HEK293 (cell line): ENCODE results near the gene TGIF1.

ENCODE experiments used
- CTCF ChIA-PET: fragments of 350-600 bp; formaldehyde crosslinking; extraction: SDS; loops from one replicate; lab custom pipeline; 2021; ENCODE audit warnings: antibody characterized with exemption; lab: Yijun Ruan, JAX
- POLR2A ChIA-PET: fragments of 300-600 bp; formaldehyde crosslinking; extraction: SDS; loops from one replicate; lab custom pipeline; 2020; ENCODE audit warnings: antibody characterized with exemption, inconsistent platforms; lab: Yijun Ruan, JAX
- H3K27ac ChIP-seq: fragments of 200-500 bp; sonication (Bioruptor generic); 2 replicates; pipeline ENCODE4 v1.5.1; 2014; ENCODE audit warnings: low read depth, low read length, control low read depth, inconsistent platforms; ENCODE audit errors: extremely low read depth
- H3K36me3 ChIP-seq, 2 experiments: fragments of 200-500 bp in 1 of 2; sonication (Bioruptor generic) in 1 of 2; 1 replicate in 1 of 2; 2 replicates in 1 of 2; pipeline ENCODE4 v1.5.1; 2014 to 2017; ENCODE audit warnings: inconsistent platforms in 2 of 2, low read length in 2 of 2; ENCODE audit not compliant: control insufficient read depth in 2 of 2, insufficient read depth in 1 of 2
- H3K4me1 ChIP-seq: fragments of 200-500 bp; sonication (Bioruptor generic); 2 replicates; pipeline ENCODE4 v1.5.1; 2014; ENCODE audit warnings: mild to moderate bottlenecking, low read length, inconsistent platforms; ENCODE audit not compliant: control insufficient read depth, insufficient read depth
- H3K4me3 ChIP-seq: 2 replicates; pipeline ENCODE4 v1.5.1; 2011; ENCODE audit warnings: low read depth, mild to moderate bottlenecking, control low read depth, low read length, moderate library complexity
- H3K9me3 ChIP-seq: fragments of 200-500 bp; sonication (Bioruptor generic); 2 replicates; pipeline ENCODE4 v1.5.1; 2014; ENCODE audit warnings: low read depth, low read length, inconsistent platforms; ENCODE audit not compliant: control insufficient read depth, insufficient read depth
- ATF2 ChIP-seq: fragments of 450-650 bp; formaldehyde crosslinking; IDR thresholded peaks from 2 replicates; pipeline ENCODE4 v1.5.1; 2016; ENCODE audit warnings: missing biosample characterization, missing genetic modification characterization, low read depth
- CTCF ChIP-seq: fragments of 450-650 bp; formaldehyde crosslinking; IDR thresholded peaks from 2 replicates; pipeline ENCODE4 v1.5.1; 2016; ENCODE audit warnings: missing biosample characterization, missing genetic modification characterization
- OSR2 ChIP-seq: fragments of 450-650 bp; formaldehyde crosslinking; IDR thresholded peaks from 2 replicates; pipeline ENCODE4 v1.5.1; 2016; ENCODE audit warnings: missing biosample characterization, missing genetic modification characterization
- PATZ1 ChIP-seq: fragments of 450-650 bp; formaldehyde crosslinking; IDR thresholded peaks from 2 replicates; pipeline ENCODE4 v1.5.1; 2016; ENCODE audit warnings: missing biosample characterization, missing genetic modification characterization
- PBX3 ChIP-seq: sonication (generic); formaldehyde crosslinking; IDR thresholded peaks from 2 replicates; pipeline ENCODE4 v1.8.1; 2022; ENCODE audit warnings: mild to moderate bottlenecking, moderate library complexity, missing genetic modification reagents
- ZBTB1 ChIP-seq: fragments of 450-650 bp; formaldehyde crosslinking; IDR thresholded peaks from 2 replicates; pipeline ENCODE4 v1.5.1; 2016; ENCODE audit warnings: missing biosample characterization, missing genetic modification characterization
- ZBTB7A ChIP-seq: fragments of 450-650 bp; formaldehyde crosslinking; IDR thresholded peaks from 2 replicates; pipeline ENCODE4 v1.5.1; 2016; ENCODE audit warnings: low read depth, missing biosample characterization, missing genetic modification characterization
- ZNF214 ChIP-seq: fragments of 450-650 bp; formaldehyde crosslinking; IDR thresholded peaks from 2 replicates; pipeline ENCODE4 v1.5.1; 2017; ENCODE audit warnings: missing biosample characterization, mild to moderate bottlenecking, missing genetic modification characterization, borderline replicate concordance
- ZNF248 ChIP-seq: fragments of 450-650 bp; formaldehyde crosslinking; IDR thresholded peaks from 2 replicates; pipeline ENCODE4 v1.5.1; 2017; ENCODE audit warnings: missing biosample characterization, missing genetic modification characterization
- ZNF548 ChIP-seq: fragments of 450-650 bp; formaldehyde crosslinking; IDR thresholded peaks from 2 replicates; pipeline ENCODE4 v1.5.1; 2016; ENCODE audit warnings: missing biosample characterization, missing genetic modification characterization
- ZNF654 ChIP-seq: fragments of 450-650 bp; formaldehyde crosslinking; IDR thresholded peaks from 2 replicates; pipeline ENCODE4 v1.5.1; 2016; ENCODE audit warnings: low read depth, missing biosample characterization, missing genetic modification characterization
- ZNF76 ChIP-seq: fragments of 450-650 bp; formaldehyde crosslinking; IDR thresholded peaks from 2 replicates; pipeline ENCODE4; 2016; ENCODE audit warnings: low read depth, missing biosample characterization, missing genetic modification characterization, borderline replicate concordance
- ZNF768 ChIP-seq: fragments of 450-650 bp; formaldehyde crosslinking; IDR thresholded peaks from 2 replicates; pipeline ENCODE4 v1.5.1; 2018; ENCODE audit warnings: missing biosample characterization, mild to moderate bottlenecking, missing genetic modification characterization
- ZNF776 ChIP-seq: fragments of 450-650 bp; formaldehyde crosslinking; IDR thresholded peaks from 2 replicates; pipeline ENCODE4 v1.5.0; 2017; ENCODE audit warnings: missing biosample characterization, missing genetic modification characterization, borderline replicate concordance

The TGIF1 gene

GRCh38 chr18:3499501-3499900 lies 49.5 kb downstream of the TGIF1 start:
- POLR2A ChIA-PET, result interaction anchor here (0.5 kb wide), 1 partner anchor 203 kb away, joined by 6 read pairs; no protein-coding TSS in a partner anchor
- CTCF ChIA-PET, result interaction anchor here (0.6 to 1.4 kb wide), 2 partner anchors 45 to 231 kb away, joined by 5 read pairs; no protein-coding TSS in a partner anchor
- 0 out of 2 replicates have a peak, but pooled peaks cover 3% of the 10 kb centered on the region for H3K4me1 ChIP-seq
- TF ChIP-seq ZNF214 (tag by site-specific recombination) (no peak), ZNF654 (no peak), PATZ1 (tag by site-specific recombination) (no peak), CTCF (tag by site-specific recombination) (no peak), PBX3 (CRISPR knock-in tag) (no peak), ZNF548 (tag by site-specific recombination) (no peak)
- no peaks in the 10 kb centered on the region for H3K36me3 ChIP-seq
- no peak overlapping the region for H3K4me3 ChIP-seq
- H3K9me3 ChIP-seq, result no peaks in the 10 kb centered on the region
- H3K27ac ChIP-seq, result 0 out of 2 replicates have a peak overlapping the region, but pooled peaks have one; percentile 9

- POLR2A ChIA-PET, result no interaction called here
- Histone ChIP-seq H3K4me1 (0 out of 2 replicates have a peak, but pooled peaks cover 3% of the 10 kb centered on the region), H3K36me3 (no peaks in the 10 kb centered on the region), H3K4me3 (no peak overlapping the region), H3K27ac (no peak overlapping the region), H3K9me3 (no peaks in the 10 kb centered on the region)
- CTCF ChIA-PET, result interaction anchor here (0.6 to 1.4 kb wide), 3 partner anchors 45 to 231 kb away, joined by 3 to 5 read pairs (median 5); no protein-coding TSS in a partner anchor
- TF ChIP-seq ZNF76 (tag by site-specific recombination) (no peak), ATF2 (tag by site-specific recombination) (no peak), ZBTB7A (tag by site-specific recombination) (no peak), PATZ1 (tag by site-specific recombination) (no peak), ZNF248 (no peak), ZNF776 (tag by site-specific recombination) (no peak), ZNF654 (no peak), ZNF768 (tag by site-specific recombination) (no peak), OSR2 (tag by site-specific recombination) (no peak), ZBTB1 (tag by site-specific recombination) (no peak)
These were observed 50.0 kb downstream of the TGIF1 start for GRCh38 chr18:3500016-3500415.
